ENCODE measurements around the gene KLC1.
A peak's percentile ranks its signal among the peaks of the same experiment; 100 is the strongest.

The KLC1 gene

GRCh38 chr14:103699901-103700752, 71.1 kb downstream of the KLC1 start:
- intact Hi-C loops (cut with DNase I) = no loop called here
- peak; percentile 61 to 97 (median 70) for DNase-seq

- intact Hi-C loops (cut with DNase I) = no loop called here
- peak in 4 of 10 donors; percentile 26 to 87 (median 68) for DNase-seq
Measured at GRCh38 chr14:103700753-103701490, 71.9 kb downstream of the KLC1 start.

DNA sequence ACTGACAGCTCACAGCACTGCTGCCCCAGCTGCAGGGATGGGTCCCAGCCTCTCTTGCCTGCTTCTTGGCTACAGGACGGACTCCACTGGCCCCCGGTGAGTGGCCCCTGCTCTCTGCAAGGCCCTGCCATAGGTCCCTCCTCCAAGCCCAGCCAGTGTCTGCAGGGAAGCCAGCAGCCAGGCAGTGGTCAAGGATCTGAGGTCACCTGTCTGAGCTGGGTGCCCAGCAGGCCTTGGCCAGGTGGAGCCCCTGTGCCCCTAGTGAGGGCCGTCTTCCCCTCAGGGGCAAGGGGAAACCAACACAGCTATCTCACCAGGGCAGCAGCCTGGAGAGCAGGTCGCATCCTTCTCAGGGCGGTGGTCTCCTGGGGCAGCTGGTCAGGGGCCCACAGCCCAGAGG, 73.1 kb downstream of the KLC1 start:
- DNase-seq = peak in 2 of 10 donors; percentile 76 to 80
- intact Hi-C loops (cut with DNase I) = no loop called here

DNA sequence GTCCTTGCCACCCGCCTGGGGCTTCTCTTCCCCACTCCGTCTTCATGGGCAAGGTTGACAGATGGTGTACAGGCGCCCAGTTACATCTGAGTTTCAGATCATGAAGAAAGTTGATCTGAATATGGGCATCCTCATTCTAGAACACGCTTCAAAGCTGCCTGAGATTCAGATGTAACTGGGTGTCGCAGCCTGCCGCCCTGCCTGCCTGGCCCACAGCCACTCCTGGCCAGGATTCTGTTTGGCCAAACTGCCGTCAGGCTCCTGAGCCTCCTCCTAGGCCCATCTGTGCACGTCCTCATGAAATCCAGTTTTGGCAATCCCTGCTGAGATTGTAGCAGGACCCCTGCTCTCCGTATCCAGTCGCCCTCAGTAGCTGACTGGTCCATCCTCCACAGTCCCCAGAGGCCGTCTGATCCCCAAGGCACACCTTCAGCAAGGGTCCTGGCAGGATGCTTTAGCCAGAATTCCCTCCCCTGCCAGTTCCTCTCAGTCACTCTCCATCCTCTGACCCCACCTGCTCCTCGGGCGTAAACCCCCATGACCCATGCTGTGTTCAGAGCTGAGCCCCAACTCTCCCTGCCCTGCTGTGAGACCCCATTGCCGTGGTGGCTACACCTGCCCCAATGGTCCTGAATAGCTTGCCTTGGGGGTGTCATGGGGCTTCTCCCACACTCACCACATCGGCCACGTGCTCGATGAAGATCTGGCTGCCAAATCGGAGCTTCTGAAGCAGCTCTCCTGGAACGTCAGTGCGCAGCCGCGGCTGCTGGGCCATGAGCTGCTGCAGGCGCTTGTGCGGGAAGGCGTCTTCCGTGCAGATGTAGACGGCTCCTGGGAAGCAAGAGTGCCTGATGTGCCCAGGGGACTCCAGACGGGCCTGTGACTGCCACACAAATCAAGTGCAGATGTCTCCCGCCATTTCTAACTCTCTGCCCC, 73.8 kb downstream of the KLC1 start:
- intact Hi-C loops (cut with DNase I) = no loop called here
- peak in 5 of 10 donors; percentile 49 to 93 (median 88) for DNase-seq

DNA sequence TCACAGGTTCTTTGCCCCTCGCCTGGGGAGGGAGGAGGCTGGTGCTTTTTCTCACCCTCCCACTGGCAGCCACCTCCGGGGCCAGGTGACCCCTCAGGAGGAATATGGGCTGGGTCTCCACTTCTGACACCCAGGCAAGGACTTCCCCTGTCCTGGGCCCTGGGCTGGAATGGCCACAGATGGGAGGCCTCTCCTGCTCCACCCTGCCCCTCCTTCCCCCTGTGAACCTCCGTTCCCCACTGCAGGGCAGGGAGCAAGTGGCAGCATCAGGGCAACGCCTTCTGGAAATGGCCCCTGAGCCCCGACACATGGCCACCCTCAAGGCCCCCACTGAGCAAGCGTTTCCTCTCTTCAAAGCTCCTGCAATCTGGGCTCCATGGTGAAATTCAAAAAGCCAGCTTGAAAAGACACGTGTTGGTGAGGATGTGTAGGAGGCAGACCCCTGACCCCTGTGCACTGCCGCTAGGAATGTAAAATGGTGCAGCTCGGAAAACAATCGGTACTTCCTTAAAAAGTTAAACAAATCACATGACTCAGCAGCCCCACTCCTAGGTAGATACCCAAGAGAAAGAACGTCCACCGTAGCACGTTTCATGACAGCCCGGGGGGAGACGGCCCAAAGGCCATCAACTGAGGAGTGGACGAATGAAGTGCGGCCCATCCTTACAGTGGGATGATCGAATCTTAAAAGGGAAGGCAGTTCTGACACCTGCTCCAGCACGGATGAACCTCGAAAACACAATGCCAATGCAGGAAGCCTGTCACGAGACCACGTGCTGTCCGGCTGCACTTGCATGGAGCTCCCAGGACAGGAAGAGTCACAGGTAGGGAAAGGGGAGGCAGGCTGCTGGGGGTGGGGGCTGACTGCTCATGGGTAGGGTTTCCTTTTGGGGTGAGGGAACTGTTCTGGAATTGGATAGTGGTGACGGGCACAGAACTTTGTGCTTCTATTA, 74.7 kb downstream of the KLC1 start:
- intact Hi-C loops (cut with DNase I) = no loop called here
- DNase-seq = peak in 1 of 10 donors; percentile 40

GRCh38 chr14:103704708-103705107, 75.7 kb downstream of the KLC1 start:
- no peak for DNase-seq
- intact Hi-C loops (cut with DNase I) = no loop called here

DNA sequence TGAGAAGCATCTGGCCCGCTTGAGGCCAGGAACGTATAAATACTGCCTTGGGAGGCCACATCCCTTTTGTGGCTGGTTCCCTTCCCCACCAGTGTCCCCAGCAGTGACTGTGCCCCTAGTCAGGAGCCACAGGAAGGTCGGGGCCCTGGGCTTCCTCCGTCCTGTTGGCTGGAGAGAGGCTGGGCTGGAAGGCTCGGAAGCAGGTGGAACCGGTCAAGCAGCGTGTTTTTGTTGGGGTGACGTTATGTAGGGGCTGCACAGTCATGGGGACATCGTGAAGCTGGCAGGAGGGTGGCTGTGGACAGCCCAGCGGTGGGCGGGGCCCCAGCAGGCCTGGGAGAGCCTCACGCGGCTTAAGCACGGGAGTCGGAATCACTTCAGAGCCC, 76.1 kb downstream of the KLC1 start:
- peak in 1 of 10 donors; percentile 73 for DNase-seq
- intact Hi-C loops (cut with DNase I) = no loop called here

GRCh38 chr14:103705504-103706284, 76.7 kb downstream of the KLC1 start:
- intact Hi-C loops (cut with DNase I) = no loop called here
- DNase-seq = peak in 1 of 10 donors; percentile 71

GRCh38 chr14:103706551-103707328, 77.7 kb downstream of the KLC1 start:
- intact Hi-C loops (cut with DNase I) = no loop called here

DNA sequence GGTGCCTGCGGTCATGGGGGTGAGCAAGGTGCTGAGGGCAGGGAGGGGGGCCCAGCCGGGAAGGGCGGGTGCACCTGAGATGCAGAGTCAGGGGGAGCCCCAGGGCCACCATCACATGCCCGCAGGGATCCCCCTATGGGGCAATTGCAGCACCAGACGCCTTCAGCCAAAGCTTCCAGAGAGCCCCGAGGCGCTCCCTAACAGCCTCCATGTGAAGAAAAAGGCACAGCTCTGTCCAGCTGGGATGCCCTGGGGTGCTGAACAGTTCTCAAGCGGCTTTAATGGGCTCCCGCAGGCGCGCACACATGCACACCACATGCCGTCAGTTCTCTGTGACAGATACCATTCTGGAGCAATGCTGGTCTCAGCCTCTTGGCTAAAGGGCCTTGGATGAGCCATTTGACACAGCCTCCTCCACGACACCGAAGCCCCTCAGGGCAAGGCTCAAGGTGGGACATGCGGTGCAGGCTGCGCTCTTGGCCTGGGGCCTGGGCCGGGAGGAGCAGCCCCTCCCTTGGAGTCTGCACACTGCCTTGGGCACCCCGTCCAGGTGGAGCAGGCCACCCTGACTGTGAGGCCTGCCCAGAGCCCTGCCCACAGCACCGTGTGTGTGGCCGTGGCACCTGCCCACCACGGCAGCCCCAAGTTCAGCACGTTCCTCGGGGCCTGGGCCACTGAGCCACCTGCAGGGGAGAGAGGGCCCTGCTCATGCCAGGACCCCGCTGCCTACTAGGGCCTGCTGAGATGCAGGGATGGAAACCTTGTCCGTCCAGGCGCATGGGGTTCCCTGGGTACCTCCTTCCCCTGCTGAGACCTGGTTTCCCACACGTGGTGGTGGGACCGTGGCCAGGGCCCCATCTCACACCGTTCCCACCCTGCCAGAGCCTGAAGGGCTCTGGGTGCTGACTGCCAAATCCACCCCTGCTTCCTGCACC, 78.6 kb downstream of the KLC1 start:
- intact Hi-C loops (cut with DNase I) = no loop called here
- peak in 1 of 10 donors; percentile 67 for DNase-seq

More at GRCh38 chr14:103706551-103707328, 77.7 kb downstream of the KLC1 start:
- DNase-seq = no peak

DNA sequence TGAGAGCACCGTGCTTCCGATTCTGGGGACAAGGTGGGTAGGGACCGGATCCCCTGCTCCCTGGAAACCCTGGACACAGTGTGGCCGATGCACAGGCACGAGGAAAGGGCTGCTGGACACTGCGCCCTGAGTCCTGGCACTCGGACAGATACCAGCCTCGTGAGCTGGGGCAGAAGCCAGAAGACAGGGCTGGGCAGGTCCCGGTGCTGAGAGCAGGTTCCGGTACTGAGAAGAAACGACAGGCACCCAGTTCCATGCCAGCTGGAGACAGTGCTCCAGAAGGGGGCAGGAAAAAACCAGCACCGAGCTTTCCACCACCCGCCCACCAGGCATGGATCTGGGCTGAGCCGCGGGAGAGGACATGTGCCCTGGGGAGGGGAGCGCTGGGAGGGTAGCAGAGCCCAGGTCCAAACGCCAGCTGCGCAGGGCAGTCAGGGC, 79.8 kb downstream of the KLC1 start:
- intact Hi-C loops (cut with DNase I) = no loop called here

DNA sequence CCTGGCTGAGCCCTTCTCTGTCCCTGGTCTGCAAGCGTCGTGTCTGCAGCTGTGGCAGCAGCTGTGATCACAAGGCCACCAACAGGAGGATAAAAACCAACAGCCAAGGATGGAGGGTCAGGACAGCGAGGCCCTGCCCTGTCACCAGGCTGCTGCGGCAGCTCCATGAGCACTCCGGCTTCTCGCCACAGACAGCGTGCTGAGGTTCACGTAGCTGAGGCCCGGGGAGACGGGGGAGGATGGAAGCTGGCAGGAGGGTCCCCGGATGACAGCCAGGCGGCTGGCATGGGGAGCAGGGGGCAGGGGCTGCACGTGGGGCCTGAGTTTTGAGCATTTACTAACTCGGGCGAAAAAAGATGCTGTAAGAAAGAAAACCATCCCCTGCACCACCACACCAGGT, 80.8 kb downstream of the KLC1 start:
- DNase-seq = peak in 2 of 10 donors; percentile 71 to 83
- intact Hi-C loops (cut with DNase I) = loop anchor here (10.0 kb wide), 1 partner anchor 135 kb away; no protein-coding TSS in a partner anchor

More for the DNA sequence above, 79.8 kb downstream of the KLC1 start:
- DNase-seq = peak in 9 of 10 donors; percentile 53 to 95 (median 71)

DNA sequence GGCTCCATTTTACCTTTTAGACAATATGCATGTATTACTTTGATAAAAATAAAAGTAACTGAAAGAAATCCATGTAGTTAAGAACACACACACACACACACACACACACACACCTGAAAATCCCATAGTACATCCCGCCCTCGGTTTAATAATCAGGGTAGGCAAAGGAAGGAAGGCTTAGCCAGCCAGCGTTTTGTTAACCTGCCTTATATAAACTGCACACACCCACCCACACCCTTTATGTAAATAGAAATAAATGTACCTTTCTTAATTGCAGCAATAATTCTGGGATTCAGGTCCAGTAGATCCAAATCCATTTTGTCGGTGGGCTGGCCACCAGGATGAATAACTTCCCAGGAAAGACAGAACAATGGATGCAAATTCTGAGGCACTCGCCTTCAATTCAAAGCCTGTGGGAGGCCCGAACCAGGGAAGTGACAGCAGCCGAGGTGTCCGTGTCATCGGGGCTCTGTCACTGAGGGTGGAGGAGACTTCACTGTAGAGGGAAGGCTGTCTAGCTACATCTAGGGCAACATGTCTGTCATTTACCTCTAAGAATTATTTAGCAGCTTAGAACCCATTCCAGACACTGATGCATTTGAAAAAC, 81.9 kb downstream of the KLC1 start:
- intact Hi-C loops (cut with DNase I) = loop anchor here (10.0 kb wide), 1 partner anchor 136 kb away; no protein-coding TSS in a partner anchor
- no peak for DNase-seq

DNA sequence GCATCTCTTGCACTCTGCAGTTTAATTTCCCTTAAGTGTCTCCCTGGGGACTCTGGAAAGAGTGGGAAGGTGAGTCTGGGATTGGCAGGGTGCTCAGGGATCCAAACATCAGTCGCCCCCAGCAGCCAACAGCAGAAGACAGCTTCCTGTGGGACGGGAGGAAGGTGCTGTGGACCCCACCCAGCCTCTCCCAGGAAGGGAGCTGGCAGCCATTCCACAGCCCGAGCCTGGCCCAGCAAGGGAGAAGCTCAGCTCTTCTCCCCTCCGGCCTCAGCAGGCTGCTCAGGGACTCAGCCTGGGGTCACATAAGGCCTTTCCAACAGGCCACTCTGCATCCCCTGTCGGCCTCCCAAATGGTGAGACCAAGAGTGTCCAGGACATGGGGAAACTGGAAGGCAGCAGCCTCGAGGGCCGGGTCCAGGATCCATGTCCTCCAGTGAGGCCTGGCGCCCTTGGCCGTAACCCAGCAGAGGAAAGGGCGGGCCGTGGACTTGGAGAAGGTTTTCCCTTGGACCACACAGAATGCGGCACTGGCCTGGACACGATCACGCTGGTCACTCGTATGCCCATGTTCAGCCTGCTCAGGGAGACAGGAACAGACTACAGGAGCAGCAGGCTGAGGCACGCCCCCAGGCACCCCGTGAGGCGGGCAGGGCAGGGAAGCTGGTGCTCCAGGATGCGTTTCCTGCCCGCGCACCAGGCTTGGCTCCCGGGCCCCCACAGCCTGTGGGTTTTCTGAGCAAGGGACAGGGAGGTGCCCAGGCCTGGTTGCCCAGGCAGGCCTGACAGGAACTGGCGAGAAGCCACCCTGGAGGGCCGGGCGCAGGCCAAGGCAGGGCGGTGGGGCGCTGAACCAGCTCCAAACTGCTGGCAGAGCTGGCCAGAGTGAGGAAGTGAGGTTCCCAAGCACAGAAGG, 82.8 kb downstream of the KLC1 start:
- intact Hi-C loops (cut with DNase I) = loop anchor here (10.0 kb wide), 1 partner anchor 137 kb away; no protein-coding TSS in a partner anchor
- DNase-seq = peak in 5 of 10 donors; percentile 59 to 90 (median 71)
